GM19240 (cell line): ENCODE measurements around the gene PSMB2.

Experiments
- DNase-seq: peaks from one replicate; pipeline ENCODE4 v3.0.0; 2011; ENCODE audit warnings: low spot score; ENCODE audit not compliant: insufficient read length

The PSMB2 gene

GRCh38 chr1:35557611-35558373, 83.5 kb downstream of the PSMB2 start, which contains the start of gene NCDN:
TSS of gene NCDN (plus strand) at chr1:35557799. CDS start at chr1:35558191, 392 bp downstream.
- peak; percentile 90 for DNase-seq

- DNase-seq: peak; percentile 60
These were observed 84.2 kb downstream of the PSMB2 start, which contains the start of gene KIAA0319L for GRCh38 chr1:35557118-35557610. TSS of gene KIAA0319L (minus strand) at chr1:35557403. CDS start at chr1:35554491, 2,912 bp downstream.

- DNase-seq: no peak
These were observed 84.7 kb downstream of the PSMB2 start for GRCh38 chr1:35556484-35557117.

GRCh38 chr1:35555601-35556477, 85.5 kb downstream of the PSMB2 start:
- no peak for DNase-seq

GRCh38 chr1:35555212-35555584, 86.1 kb downstream of the PSMB2 start:
- no peak for DNase-seq

GRCh38 chr1:35554266-35555211, 86.8 kb downstream of the PSMB2 start:
- no peak for DNase-seq

GRCh38 chr1:35553851-35554250, 87.5 kb downstream of the PSMB2 start:
- DNase-seq: no peak
